ENCODE results near the gene PCSK1N.

DNA sequence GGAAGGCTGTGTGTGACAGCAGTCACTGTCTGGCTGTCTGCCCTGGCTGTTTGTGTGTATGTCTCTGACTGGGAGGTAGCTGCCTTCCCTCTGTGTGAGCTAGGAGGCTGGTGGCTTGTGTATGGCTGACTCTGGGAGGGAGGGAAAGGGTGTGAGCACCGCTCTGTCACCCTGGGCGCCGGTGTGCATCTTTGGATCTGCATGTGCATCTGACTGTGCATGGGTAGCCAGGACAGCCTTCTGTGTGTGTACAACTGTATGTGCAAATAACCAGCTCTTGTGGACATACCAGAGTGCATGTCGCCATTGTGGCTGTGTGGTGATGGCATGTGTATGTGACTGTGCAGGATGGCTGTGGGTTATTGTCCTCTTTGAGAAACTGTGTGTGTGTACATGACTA is 16.5 kb downstream of the PCSK1N start:
- no peak for TF ChIP-seq POLR2A (IDR thresholded peaks at IDR 0.05)
- TF ChIP-seq CTCF (IDR thresholded peaks at IDR 0.05): no peak

Measured in right lobe of liver (tissue), 4 donors.